GM23338 (cell line): Measurements from ENCODE around the gene AFAP1L2. TPM values are rescaled to one million over a fixed set of nuclear protein-coding genes. Genes with fewer than 3 reads are reported as not detected.

Source experiments
- ATAC-seq: fragments of 200-7000 bp; cut with Tn5 transposase; 3 replicates; pipeline ENCODE4 v1.9.1; 2020
- DNase-seq: peaks from one replicate; pipeline ENCODE4 v3.0.0-alpha.2; 2015; ENCODE audit warnings: low spot score
- H2AFZ ChIP-seq: fragments of 200-600 bp; sonication (generic); 2 replicates; pipeline ENCODE4 v1.8.0; 2016; ENCODE audit warnings: antibody characterized with exemption, mild to moderate bottlenecking, moderate library complexity
- H3F3A ChIP-seq: fragments of 200-600 bp; sonication (generic); replicated peaks from 2 replicates; pipeline ENCODE4 v1.8.0; 2017; ENCODE audit warnings: antibody characterized with exemption, mixed run types, low read depth
- H3K27ac ChIP-seq: fragments of 200-600 bp; sonication (generic); 2 replicates; pipeline ENCODE4 v1.6.1; 2016; ENCODE audit warnings: low read depth
- H3K27me3 ChIP-seq: fragments of 200-600 bp; sonication (generic); 2 replicates; pipeline ENCODE4 v1.8.0; 2016; ENCODE audit warnings: mild to moderate bottlenecking, mixed run types, moderate library complexity; ENCODE audit not compliant: insufficient read depth
- H3K36me3 ChIP-seq: fragments of 200-600 bp; sonication (generic); 2 replicates; pipeline ENCODE4 v1.8.0; 2016; ENCODE audit warnings: mild to moderate bottlenecking; ENCODE audit not compliant: insufficient read depth
- H3K4me1 ChIP-seq: fragments of 200-600 bp; sonication (generic); 2 replicates; pipeline ENCODE4 v1.8.0; 2016; ENCODE audit warnings: mild to moderate bottlenecking, moderate library complexity; ENCODE audit not compliant: insufficient read depth
- H3K4me2 ChIP-seq: fragments of 200-600 bp; sonication (generic); 2 replicates; pipeline ENCODE4 v1.7.1; 2017; ENCODE audit warnings: mixed run types
- H3K4me3 ChIP-seq: fragments of 200-600 bp; sonication (generic); 2 replicates; pipeline ENCODE4 v1.6.1; 2016; ENCODE audit warnings: mixed run types
- H3K79me2 ChIP-seq: fragments of 200-600 bp; sonication (generic); replicated peaks from 2 replicates; pipeline ENCODE4 v1.8.0; 2017; ENCODE audit warnings: mild to moderate bottlenecking; ENCODE audit not compliant: insufficient read depth
- H3K9me2 ChIP-seq: fragments of 200-600 bp; sonication (generic); 2 replicates; pipeline ENCODE4 v1.8.0; 2017; ENCODE audit not compliant: insufficient read depth
- H4K20me1 ChIP-seq: fragments of 200-600 bp; sonication (generic); replicated peaks from 2 replicates; pipeline ENCODE4 v1.8.0; 2017; ENCODE audit warnings: mild to moderate bottlenecking; ENCODE audit not compliant: insufficient read depth
- H3K27ac Mint-ChIP-seq: 2 replicates; pipeline ENCODE4 v1.8.0; 2020; ENCODE audit warnings: inconsistent platforms, mild to moderate bottlenecking, moderate library complexity, mixed read lengths
- H3K27me3 Mint-ChIP-seq: 3 replicates; pipeline ENCODE4 v1.8.0; 2022; ENCODE audit warnings: low read depth, mild to moderate bottlenecking, moderate library complexity, mixed read lengths, inconsistent platforms; ENCODE audit not compliant: insufficient read depth, poor library complexity
- H3K36me3 Mint-ChIP-seq: 3 replicates; pipeline ENCODE4 v1.8.0; 2021; ENCODE audit warnings: low read depth, mild to moderate bottlenecking, inconsistent platforms, moderate library complexity, mixed read lengths
- H3K4me1 Mint-ChIP-seq: 3 replicates; pipeline ENCODE4 v1.8.0; 2020; ENCODE audit warnings: mild to moderate bottlenecking, inconsistent platforms, mixed read lengths
- H3K4me3 Mint-ChIP-seq: 3 replicates; pipeline ENCODE4 v1.8.0; 2021; ENCODE audit warnings: moderate library complexity, mild to moderate bottlenecking, inconsistent platforms, mixed read lengths
- H3K9me3 Mint-ChIP-seq: 3 replicates; pipeline ENCODE4 v1.8.0; 2020; ENCODE audit warnings: moderate library complexity, mild to moderate bottlenecking, inconsistent platforms, mixed read lengths
- CREB1 ChIP-seq: fragments of 250-450 bp; sonication (Bioruptor Pico); IDR thresholded peaks from 2 replicates; pipeline ENCODE4 v1.5.0; 2020; ENCODE audit warnings: low read depth, mild to moderate bottlenecking, moderate library complexity
- EZH2phosphoT487 ChIP-seq: fragments of 200-600 bp; sonication (generic); IDR thresholded peaks from one replicate; pipeline ENCODE4 v1.8.1; 2018; ENCODE audit warnings: antibody characterized with exemption; ENCODE audit not compliant: unreplicated experiment
- JUNB ChIP-seq: IDR thresholded peaks from one replicate; pipeline ENCODE4 v1.6.1; 2016; ENCODE audit warnings: antibody characterized with exemption; ENCODE audit not compliant: unreplicated experiment
- NANOG ChIP-seq: IDR thresholded peaks from 2 replicates; pipeline ENCODE4 v1.6.1; 2016; ENCODE audit warnings: antibody characterized with exemption, borderline replicate concordance
- POLR2AphosphoS5 ChIP-seq: IDR thresholded peaks from 2 replicates; pipeline ENCODE4 v1.6.1; 2016; ENCODE audit warnings: antibody characterized with exemption, low read depth
- REST ChIP-seq: IDR thresholded peaks from one replicate; pipeline ENCODE4 v1.6.1; 2018; ENCODE audit warnings: antibody characterized with exemption; ENCODE audit not compliant: unreplicated experiment
- ZNF114 ChIP-seq: fragments of 250-450 bp; sonication (Bioruptor Pico); IDR thresholded peaks from 2 replicates; pipeline ENCODE4 v1.5.0; 2020; ENCODE audit warnings: mild to moderate bottlenecking, moderate library complexity
- ZNF331 ChIP-seq: fragments of 250-450 bp; sonication (Bioruptor Pico); IDR thresholded peaks from 2 replicates; pipeline ENCODE4 v1.5.0; 2020; ENCODE audit warnings: low read depth, mild to moderate bottlenecking, moderate library complexity
- polyA plus RNA-seq: library from polyadenylated mRNA; unstranded; fragments of >200 nt; fragmentation: Nextera tagmentation; extraction: Ambion mirVana; gene quantifications from 2 replicates; pipeline ENCODE4 v1.2.1, GENCODE V29; 2016
- total RNA-seq: library from RNA; depleted of rRNA; stranded (reverse); fragments of >200 nt; shearing (Covaris generic); gene quantifications from 2 replicates; pipeline ENCODE4 v1.2.3, GENCODE V29; 2014
- TF ChIP-seq, protein P1 (sequence below), 2 experiments: fragments of 200-600 bp in 1 of 2; sonication (generic) in 1 of 2; conservative IDR thresholded peaks; 2 replicates each; pipeline versions ENCODE4 v1.5.1 to v1.6.1; 2016 to 2017; ENCODE audit warnings: antibody characterized with exemption in 2 of 2, low read depth in 2 of 2, mild to moderate bottlenecking in 2 of 2, moderate library complexity in 1 of 2

The AFAP1L2 gene
- total and polyA plus RNA-seq, 2 experiments from 2014 or later, result 2.3 to 6.5 TPM

- Histone ChIP-seq H3K4me1 (no peaks in the 10 kb centered on the region), H3K4me3 (no peak overlapping the region), H3K79me2 (no peaks in the 10 kb centered on the region), H3K4me2 (no peak overlapping the region), H4K20me1 (no peaks in the 10 kb centered on the region), H3K27ac (no peak overlapping the region), H3F3A (no peaks in the 10 kb centered on the region), H3K36me3 (no peaks in the 10 kb centered on the region), H3K9me2 (no peaks in the 10 kb centered on the region), H3K27me3 (no peaks in the 10 kb centered on the region), H2AFZ (no peak overlapping the region)
- TF ChIP-seq ZNF331 (CRISPR knock-in tag), result no peak
- TF ChIP-seq, protein P1, sequence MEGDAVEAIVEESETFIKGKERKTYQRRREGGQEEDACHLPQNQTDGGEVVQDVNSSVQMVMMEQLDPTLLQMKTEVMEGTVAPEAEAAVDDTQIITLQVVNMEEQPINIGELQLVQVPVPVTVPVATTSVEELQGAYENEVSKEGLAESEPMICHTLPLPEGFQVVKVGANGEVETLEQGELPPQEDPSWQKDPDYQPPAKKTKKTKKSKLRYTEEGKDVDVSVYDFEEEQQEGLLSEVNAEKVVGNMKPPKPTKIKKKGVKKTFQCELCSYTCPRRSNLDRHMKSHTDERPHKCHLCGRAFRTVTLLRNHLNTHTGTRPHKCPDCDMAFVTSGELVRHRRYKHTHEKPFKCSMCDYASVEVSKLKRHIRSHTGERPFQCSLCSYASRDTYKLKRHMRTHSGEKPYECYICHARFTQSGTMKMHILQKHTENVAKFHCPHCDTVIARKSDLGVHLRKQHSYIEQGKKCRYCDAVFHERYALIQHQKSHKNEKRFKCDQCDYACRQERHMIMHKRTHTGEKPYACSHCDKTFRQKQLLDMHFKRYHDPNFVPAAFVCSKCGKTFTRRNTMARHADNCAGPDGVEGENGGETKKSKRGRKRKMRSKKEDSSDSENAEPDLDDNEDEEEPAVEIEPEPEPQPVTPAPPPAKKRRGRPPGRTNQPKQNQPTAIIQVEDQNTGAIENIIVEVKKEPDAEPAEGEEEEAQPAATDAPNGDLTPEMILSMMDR (conservative IDR thresholded peaks at IDR 0.05; ENCODE audit: low read depth in 2 of 2), result no peak
- TF ChIP-seq ZNF114 (CRISPR knock-in tag), result no peak
- H3K4me1 Mint-ChIP-seq, result no peaks in the 10 kb centered on the region; the same call in 2 of the 3 replicates
- DNase-seq (no peak), ATAC-seq (no peak)
- no peak overlapping the region for H3K4me3 Mint-ChIP-seq
- no peaks in the 10 kb centered on the region for H3K9me3 Mint-ChIP-seq
- H3K36me3 Mint-ChIP-seq, result no peaks in the 10 kb centered on the region
- no peak overlapping the region for H3K27ac Mint-ChIP-seq
- H3K27me3 Mint-ChIP-seq, result no peaks in the 10 kb centered on the region
Observed at GRCh38 chr10:114271779-114272167, 132.5 kb downstream of the AFAP1L2 start.

DNA sequence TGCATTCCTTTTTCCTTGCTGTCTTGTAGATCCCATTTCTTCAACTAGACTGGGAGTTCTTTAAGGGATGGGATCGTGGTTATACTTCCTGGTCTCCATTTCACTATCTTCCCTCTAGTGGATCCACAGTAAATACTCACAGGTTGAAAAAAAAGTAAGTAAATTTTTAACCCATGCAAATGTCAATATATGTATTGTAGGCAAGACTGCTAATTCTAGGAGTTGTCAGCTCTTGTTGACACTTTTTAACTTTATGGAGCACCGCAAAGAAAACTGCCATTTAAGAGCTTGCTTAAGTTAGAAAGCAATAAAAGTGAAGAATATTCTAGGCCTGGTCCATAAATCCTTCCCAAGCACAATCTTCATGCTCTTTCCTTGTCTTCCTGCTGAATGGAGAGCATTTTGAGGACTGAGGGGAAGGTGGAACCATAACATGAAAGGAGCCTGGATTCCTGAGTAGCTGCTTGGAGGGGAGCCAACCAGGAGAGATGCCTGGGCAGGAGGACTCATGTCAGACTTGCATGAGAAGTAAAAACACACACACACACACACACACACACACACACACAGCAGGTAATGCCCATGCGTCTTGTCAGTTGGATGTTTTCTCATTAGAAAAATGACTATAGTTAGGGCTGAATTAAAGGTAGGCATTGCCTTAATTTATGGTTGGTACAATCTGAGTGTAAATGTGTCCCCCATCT lies 133.1 kb downstream of the AFAP1L2 start:
- H3K27ac Mint-ChIP-seq, result no peak overlapping the region

More for the DNA sequence above, 133.1 kb downstream of the AFAP1L2 start:
- Mint-ChIP-seq H3K4me1 (peaks cover 4% of the 10 kb centered on the region; the same call in 2 of the 3 replicates), H3K36me3 (no peaks in the 10 kb centered on the region), H3K4me3 (no peak overlapping the region), H3K9me3 (no peaks in the 10 kb centered on the region), H3K27me3 (no peaks in the 10 kb centered on the region)
- Histone ChIP-seq H3F3A (no peaks in the 10 kb centered on the region), H2AFZ (no peak overlapping the region), H3K4me3 (no peak overlapping the region), H3K9me2 (no peaks in the 10 kb centered on the region), H3K4me1 (peaks cover 5% of the 10 kb centered on the region; the same call in 1 of the 2 replicates), H3K4me2 (no peak overlapping the region), H4K20me1 (no peaks in the 10 kb centered on the region), H3K27me3 (no peaks in the 10 kb centered on the region), H3K27ac (no peak overlapping the region), H3K79me2 (no peaks in the 10 kb centered on the region), H3K36me3 (no peaks in the 10 kb centered on the region)
- DNase-seq, result no peak
- TF ChIP-seq ZNF114 (CRISPR knock-in tag) (no peak), POLR2AphosphoS5 (no peak), JUNB (no peak), CREB1 (CRISPR knock-in tag) (no peak), REST (no peak), EZH2phosphoT487 (no peak), ZNF331 (CRISPR knock-in tag) (no peak), NANOG (no peak)
- ATAC-seq, result no peak
